Measurements from ENCODE around the gene SLIT3.
"Not testable (repeated sequence)": the region's sequence is repeated elsewhere in the genome, so short reads cannot be mapped to it uniquely, and the experiment has no call there.

DNA sequence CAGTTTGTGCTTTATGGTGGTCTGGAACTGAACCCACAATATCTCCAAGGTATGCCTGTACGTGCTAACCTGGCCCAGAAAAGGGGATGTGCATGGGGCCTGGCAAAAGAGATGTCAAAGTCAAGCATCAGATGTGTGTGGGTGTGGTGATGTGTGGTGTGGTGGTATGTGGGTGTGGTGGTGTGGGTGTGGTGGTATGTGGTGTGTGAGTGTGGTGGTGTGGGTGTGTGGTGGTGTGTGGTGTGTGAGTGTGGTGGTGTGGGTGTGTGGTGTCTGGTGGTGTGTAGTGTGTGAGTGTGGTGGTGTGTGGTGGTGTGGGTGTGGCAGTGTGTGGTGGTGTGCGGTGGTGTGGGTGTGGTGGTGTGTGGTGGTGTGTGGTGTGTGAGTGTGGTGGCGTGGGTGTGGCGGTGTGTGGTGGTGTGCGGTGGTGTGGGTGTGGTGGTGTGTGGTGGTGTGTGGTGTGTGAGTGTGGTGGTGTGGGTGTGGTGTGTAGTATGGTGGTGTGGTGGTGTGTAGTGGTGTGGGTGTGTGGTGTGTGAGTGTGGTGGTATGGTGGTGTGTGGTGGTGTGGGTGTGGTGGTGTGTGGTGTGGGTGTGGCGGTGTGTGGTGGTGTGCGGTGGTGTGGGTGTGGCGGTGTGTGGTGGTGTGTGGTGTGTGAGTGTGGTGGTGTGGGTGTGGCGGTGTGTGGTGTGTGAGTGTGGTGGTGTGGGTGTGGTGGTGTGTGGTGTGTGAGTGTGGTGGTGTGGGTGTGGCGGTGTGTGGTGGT, 554.6 kb downstream of the SLIT3 start:
- not testable (repeated sequence) for TF ChIP-seq ZNF585B (tag by site-specific recombination; IDR thresholded peaks at IDR 0.05)
- TF ChIP-seq, protein P1, sequence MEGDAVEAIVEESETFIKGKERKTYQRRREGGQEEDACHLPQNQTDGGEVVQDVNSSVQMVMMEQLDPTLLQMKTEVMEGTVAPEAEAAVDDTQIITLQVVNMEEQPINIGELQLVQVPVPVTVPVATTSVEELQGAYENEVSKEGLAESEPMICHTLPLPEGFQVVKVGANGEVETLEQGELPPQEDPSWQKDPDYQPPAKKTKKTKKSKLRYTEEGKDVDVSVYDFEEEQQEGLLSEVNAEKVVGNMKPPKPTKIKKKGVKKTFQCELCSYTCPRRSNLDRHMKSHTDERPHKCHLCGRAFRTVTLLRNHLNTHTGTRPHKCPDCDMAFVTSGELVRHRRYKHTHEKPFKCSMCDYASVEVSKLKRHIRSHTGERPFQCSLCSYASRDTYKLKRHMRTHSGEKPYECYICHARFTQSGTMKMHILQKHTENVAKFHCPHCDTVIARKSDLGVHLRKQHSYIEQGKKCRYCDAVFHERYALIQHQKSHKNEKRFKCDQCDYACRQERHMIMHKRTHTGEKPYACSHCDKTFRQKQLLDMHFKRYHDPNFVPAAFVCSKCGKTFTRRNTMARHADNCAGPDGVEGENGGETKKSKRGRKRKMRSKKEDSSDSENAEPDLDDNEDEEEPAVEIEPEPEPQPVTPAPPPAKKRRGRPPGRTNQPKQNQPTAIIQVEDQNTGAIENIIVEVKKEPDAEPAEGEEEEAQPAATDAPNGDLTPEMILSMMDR (tag by site-specific recombination; IDR thresholded peaks at IDR 0.05) = not testable (repeated sequence)
